HG03025 (cell line): Measurements from ENCODE around the gene LDB2.
"Not testable (repeated sequence)": the region's sequence is repeated elsewhere in the genome, so short reads cannot be mapped to it uniquely, and the experiment has no call there.

Source experiments
- ATAC-seq: cut with Tn5 transposase; IDR thresholded peaks from one replicate; pipeline ENCODE4 v1.9.1; 2021; ENCODE audit warnings: mild to moderate bottlenecking, moderate library complexity; ENCODE audit not compliant: unreplicated experiment, low FRiP score

LDB2 gene

DNA sequence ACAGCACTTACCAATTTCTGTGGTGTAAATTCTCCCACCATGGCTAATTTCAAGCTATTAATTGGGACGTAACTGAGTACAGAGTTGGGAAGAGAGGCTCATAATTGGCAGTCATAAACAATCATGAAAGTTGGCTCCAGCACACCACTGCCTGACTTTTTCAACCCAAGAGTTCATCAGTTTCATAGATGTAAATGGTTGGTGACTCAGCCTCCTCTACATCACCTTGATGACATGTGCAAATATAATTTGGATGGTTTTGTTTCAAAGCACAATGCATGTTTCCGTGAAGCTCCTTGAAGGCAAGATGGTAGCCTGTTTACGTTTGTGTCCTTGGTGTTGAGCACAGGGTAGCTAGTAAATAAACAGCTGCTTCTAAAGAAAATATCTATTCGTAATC, 235.1 kb downstream of the LDB2 start:
- ATAC-seq = no peak

DNA sequence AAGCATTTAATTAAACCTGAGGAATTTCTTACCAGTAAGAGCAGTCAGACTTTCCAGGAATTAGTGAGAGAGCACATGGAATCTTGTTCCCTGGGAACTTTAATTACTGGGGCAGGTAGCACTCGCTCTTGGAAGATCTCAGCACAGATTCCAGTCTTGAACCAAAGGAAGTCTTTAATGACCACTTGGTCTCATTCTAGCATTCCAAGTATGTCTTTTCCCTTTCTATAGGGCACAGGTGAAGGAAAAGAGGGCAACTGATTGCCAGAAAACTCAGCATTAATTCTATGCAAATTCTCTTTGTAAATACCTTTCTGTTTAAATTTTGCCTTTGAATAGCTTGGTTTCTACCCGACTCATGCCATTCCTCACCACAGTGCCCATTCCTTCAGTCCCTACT, 236.6 kb downstream of the LDB2 start:
- ATAC-seq = no peak

DNA sequence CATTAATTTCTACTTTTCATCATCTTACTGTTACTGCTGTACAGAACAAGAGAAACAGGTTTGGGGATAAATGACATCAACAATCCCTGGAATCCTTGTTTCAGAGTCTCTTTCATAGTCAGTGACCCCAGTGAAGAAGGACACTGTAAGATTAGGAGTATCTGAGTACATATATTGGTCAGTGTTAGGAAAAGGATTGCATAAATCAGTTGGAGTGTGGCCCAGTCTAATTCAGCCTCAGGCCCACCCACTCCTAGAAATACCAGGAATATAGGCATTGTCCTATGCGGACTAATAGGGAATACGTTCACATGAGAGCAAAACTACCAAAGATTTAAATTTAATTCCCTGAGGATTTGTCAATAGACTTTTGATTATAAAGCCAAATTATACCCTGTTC, 237.8 kb downstream of the LDB2 start:
- ATAC-seq = no peak

DNA sequence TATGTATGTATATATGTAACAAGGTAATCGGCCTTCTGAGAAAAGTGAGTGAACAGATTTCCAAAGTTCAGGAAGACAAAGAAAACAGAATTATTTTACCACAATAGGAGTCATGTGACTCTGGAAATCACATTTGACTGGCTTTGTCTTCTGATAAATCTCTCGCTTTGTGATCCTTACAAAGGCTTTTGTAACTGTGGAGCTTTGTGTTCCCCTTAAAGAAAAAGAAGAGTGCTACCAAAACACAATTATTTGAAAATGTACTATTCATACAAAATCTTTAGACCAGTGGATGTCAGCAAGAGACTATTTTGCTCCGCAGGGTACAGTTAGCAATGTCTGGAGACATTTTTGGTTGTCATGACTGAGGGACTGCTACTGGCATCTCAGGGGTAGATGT, 238.8 kb downstream of the LDB2 start:
- no peak for ATAC-seq

DNA sequence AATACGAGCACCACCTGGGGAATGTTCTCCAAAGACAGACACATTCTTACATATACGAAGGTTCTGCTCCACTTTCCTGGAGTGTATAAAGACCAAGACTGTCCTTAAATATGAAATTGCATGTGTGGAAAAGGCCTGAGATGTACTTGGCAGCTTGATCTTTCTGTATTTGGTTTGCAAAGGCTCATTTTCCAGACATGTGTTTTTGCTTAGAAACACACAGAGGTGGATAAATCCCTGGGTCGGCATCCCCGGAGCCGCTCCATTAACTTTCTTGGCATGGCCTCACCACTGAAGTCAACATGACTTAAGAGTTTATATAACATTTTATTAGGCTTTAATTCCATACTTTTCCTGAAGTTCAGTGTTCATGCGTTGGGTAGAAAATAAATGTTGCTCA, 239.4 kb downstream of the LDB2 start:
- ATAC-seq = no peak

DNA sequence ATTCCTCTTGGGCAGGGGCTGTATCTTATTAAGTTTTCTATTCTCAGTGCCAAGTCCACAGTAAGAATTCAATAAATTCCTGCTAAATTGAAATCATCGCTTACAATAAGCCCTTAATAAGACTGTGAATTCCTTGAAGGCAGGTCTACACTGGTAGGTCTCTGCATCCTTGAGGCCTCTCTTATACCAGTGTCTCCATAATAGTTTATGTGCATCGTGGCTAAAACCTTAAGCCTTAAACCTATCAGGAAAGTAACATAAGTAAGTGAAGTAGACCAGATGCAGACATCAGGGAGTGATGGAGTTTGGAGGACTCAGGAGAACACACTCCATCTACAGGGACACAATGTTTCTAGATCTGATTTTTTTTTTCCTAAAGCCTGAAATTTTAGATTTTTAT, 240.3 kb downstream of the LDB2 start:
- no peak for ATAC-seq

DNA sequence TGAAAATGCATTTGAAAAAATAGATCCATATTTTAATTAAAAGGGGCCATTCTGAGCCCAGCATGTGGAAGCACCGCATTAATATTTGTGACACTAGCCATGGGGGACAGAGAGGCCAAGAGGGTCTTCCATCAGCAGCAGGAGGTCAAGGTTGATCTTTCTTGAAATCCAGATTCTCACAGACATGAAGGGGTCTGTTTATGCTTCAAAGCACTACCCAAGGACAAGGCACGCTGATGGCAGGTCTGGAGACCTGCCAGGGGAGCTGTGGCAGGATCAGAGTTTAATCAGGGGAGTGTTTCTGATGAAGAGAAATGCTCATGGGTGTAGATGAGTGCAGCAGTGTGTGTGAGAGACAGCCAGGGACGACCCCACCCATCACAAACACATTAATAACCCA, 243.3 kb downstream of the LDB2 start:
- no peak for ATAC-seq

DNA sequence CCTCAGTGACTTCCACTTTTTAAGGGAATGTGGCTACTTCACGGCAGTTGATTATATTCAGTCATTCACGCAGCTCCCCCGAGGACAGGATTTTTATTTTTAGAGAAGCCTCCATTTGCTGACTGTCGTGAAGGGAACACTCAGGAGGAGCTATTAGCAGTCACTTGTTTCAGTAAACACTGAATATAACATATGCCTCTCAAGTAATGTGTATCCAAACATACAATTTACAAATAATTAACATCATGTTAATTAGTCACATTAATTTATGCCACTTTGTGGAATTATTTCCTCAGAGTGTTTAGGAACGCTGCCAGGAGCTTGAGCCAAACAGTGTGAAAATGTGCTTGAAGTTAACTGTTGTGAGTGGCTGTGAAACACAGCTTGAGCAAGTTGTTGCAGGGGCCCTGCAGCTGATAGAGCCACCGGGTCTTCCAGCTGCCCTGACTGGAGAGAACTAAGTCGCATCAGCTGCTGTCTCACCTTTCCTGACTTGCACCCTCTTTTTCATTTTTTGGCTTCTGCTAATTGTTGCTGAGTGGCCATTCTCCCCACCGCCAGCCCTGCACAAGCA, 245.6 kb downstream of the LDB2 start:
- ATAC-seq = no peak

DNA sequence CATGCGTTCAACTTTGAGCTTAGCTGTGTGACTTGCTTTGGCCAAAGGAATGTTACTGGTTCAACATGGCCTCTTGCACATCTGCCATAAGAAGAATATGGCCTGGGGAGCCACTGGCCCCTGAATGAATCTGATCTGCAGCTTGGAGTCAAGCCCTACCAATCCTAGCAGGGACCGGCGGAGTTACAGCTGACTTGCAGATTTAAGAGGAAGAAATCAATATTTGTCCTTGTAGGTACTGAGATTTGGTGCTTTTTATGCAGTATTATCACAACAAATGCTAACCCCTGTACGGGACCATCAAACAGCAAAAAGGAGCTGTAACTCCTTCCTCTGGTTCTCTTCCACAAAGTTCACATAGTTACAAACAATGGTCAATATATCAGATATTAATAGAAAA, 252.0 kb downstream of the LDB2 start:
- ATAC-seq = no peak

DNA sequence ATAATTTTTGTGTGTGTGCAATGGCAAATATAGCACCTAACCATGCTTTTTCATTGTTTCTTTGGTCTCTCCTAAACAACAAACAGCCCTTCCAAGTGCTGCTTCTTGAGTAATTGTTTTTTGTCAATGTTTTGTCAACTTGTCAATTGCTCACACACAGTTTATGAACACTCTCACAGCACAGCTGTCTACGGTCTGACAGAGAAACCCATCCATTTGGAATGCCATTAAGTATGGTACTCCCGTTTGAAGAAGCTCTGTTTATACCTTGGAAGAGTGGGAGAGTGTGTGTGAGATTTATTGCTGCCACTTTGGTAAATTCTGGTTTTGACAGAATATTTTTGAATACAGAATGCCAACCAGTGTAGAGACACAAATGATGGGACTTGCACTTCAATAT, 254.6 kb downstream of the LDB2 start:
- no peak for ATAC-seq

DNA sequence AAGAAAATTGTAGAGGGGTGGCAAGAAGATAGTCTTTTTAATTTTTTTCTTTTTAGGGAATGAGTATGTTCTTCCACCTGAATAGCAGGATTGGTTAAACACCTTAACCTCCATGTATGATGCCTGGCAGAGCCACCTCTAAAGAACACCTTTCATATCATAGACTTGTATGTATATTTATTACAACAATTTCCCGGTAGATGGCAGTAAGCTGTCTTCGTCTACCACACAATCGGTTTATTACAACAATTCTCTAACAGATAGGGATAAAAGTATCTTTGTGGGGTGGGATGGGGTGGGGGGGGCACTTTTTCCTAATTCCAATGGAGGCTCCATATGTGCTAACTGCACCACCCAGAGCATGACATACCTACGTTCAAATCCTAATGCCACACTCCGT, 255.5 kb downstream of the LDB2 start:
- no peak for ATAC-seq

DNA sequence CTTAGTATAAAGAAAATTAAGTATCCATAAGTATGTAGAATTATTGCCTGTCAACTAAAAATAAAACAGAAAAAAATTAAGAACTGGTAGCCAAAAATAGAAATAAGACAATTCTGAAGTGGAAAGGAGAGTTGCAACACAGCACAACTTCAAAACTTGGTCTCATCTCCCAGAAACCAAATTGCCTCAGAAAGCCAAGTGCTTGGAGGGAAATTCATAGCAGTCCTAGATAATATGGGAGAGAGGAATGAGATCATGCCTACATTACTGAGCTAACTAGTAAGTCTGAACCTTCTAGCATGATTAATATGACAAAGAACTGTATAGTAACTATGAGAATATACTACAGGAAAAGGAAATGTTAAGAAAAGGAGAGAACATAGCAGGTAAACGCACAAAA, 256.5 kb downstream of the LDB2 start:
- no peak for ATAC-seq

DNA sequence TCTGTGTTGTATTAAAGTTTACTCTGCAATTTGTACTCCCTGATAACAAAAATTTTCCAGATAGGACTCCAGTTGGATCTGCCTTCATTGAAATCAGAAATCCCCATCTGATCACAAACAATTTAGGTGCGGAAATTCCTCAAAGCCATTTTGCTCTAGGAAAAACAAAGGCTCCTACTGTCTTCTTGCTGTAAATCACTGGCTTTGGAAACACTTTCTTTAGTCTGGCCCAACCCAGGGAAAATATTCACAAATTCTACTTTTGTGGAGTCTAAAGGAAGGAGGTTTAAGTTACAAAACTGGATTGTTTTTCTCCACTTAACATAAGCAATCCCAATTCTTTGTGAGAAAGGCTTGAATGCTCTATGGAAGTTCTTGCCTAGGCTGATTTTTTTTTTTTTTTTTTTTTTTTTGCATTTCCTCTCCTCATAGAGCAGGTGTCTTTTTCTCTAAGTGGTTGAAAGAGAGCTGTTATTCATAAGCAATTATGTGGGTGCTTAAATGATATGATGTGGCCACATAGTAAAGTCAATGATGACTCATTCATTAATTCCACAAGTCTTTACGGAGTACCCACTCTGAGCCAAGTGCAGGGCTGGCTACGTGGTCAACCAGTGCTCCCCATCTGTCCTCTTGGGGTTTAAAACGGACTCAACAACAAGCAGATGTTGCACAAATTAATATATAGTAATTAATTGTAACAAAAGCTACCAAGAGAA, 261.4 kb downstream of the LDB2 start:
- ATAC-seq = no peak

DNA sequence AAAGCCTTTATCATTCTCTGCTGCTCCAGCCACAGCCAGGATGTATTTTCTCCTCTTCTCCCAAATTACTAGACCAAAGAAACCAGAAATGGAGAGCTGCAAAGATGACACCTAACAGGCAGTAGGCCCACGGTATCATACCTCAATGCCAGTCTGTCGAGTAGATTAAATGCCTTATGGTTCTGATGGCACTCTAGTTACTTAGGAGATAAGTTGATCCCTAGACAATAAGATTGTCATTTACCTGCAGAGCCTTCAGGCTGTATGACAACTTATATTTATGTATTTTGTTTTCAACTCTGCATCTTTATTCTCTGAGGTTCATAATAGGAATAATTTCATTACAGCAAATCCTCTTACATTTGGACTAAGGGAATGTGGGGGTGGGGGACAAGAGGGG, 262.1 kb downstream of the LDB2 start:
- no peak for ATAC-seq

DNA sequence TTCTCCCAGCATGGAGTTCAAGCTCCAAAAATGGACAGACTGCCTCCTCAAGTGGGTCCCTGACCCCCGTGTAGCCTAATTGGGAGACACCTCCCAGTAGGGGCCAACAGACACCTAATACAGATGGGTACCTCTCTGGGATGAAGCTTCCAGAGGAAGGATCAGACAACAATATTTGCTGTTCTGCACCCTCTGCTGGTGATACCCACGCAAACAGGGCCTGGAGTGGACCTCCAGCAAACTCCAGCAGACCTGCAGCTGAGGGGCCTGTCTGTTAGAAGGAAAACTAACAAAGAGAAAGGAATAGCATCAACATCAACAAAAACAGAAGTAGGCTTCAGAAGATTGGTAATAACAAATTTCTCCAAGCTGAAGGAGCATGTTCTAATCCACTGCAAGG, 269.2 kb downstream of the LDB2 start:
- ATAC-seq = not testable (repeated sequence)

DNA sequence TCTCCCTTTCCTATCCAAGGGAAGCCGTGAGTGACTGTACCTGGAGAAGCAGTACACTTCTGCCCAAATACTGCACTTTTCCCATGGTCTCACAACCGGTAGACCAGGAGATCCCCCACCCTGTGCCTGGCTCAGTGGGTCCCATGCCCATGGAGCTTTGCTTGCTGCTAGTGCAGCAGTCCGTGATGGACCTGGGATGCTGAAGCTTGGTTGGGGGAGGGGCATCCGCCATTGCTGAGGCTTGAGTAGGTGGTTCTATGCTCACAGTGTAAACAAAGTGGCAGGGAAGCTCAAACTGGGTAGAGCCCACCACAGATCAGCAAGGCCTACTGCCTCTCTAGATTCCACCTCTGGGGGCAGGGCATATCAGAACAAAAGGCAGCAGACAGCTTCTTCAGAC, 269.6 kb downstream of the LDB2 start:
- not testable (repeated sequence) for ATAC-seq

DNA sequence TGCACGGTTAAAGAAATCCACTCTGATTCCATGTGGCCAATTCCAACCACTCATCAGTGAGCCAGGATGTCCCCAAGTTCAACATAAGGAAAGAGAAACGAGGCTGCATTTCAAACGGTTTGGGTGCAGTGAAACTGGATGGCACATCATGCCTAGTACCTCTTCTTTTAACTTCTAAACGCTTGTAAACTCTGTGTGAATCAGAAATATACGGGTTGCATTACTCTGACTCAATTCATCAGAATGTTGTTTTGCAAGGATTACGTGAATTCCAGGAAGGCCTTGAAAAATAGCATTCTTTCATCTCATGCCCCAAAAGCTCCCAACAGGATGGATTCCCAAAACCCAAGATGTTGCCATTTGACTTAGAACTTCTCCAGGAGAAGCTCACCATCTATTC, 270.4 kb downstream of the LDB2 start:
- no peak for ATAC-seq

DNA sequence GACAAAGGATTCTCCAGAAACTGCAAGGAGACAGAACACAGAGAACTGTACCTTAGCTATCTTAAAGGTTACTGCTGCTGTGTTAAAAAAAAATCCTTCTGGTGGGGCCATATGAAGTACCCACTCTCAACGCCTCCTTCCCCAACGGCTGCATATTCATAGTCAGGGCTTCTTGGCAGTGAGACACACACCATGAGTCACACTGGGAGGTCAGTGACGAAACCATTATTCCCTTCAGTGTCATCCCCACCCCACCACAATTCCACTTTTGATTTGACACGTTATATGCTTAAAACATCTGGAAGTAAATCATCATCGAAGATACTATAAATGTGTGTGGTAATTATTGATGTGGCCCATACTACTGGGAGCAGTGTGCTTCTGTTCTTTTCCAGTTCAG, 271.5 kb downstream of the LDB2 start:
- no peak for ATAC-seq

DNA sequence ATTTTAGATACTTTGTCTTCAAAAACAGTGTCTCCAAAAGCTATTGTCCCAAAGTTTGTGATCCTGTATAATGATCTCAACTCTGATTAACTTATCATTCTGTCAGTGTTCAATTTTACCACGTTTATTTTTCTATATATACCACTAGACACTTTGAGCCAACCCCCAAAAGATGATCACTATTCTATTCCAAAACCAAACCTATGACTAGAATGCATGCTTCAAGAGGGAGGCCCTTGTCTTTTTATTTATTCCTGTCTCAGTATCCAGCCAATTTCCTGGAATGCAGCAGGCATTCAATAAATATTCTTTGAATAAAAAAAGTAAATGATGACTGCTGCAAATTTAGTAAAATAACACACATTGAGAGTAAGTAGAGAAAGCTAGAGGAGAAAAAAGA, 275.6 kb downstream of the LDB2 start:
- no peak for ATAC-seq

DNA sequence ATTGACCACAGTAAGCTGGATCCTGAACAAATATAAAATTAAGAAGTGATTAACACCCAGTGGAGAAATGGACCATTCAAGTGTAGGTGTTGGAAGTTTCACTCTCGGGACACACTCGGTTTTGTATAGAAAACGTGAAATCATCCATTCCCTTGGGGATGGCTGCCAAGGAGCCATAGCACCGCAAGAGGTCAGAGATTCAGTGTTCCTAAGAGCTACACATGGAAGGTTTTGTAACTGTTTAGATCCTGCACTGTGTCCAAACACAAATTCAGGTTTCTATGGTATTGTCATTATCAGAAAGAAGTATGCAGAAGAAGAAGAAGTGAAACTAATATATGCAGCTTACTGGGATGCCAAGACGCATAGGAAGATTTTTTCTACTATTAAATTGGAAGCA, 281.0 kb downstream of the LDB2 start:
- no peak for ATAC-seq

DNA sequence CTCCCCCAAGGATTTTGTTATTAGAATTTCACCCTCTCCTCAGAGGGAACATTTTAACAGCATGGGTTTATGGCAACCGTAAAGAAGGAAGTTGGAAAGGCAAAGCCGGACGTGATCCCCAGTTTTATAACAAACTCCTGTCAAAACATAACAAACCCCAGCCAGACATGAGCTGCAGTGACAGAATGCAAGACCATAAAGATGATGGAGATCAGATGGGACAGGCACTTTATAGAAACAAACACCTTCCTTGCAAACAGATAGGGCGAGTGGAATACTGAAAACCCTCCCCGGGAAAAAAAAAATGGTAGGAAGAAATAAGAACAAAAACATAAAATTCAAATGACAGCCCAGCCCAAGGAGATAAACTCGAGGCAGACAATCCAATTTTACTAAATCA, 281.4 kb downstream of the LDB2 start:
- no peak for ATAC-seq

DNA sequence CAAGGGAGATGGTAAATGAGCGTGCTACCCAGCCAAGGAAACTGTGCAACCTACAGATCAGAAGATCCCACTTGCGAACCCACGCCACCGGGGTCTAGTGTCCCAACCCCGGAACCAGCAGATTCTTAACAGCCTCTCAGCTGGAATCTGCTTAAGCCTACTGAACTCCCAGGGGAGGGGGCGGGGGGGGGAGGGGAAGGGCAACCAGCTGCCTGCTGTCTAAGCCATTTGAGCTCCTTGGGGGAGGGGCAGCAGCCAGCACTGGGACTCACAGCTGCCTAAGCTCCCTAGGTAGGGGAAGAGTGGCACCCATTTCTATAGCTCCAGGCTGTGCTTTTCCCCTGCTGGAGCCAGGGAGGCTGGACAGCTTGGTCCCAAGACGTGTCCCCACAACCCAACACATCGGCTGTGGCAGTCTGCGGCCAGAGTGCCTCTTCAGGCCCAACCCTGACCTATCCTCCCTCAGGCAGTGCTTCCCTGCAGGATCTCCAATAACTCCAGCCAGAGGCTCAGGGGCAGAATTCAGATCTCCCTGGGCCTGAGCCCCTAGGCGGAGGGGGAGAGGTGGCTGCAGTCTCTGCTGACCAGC, 289.2 kb downstream of the LDB2 start:
- no peak for ATAC-seq
